ENCODE results near the gene RGS6. TPM values are rescaled to one million over a fixed set of nuclear protein-coding genes. Genes with fewer than 3 reads are reported as not detected.
"Not testable (repeated sequence)": the region's sequence is repeated elsewhere in the genome, so short reads cannot be mapped to it uniquely, and the experiment has no call there.

The RGS6 gene
- under 1 TPM; 0.11 to 0.29 TPM for polyA plus RNA-seq

DNA sequence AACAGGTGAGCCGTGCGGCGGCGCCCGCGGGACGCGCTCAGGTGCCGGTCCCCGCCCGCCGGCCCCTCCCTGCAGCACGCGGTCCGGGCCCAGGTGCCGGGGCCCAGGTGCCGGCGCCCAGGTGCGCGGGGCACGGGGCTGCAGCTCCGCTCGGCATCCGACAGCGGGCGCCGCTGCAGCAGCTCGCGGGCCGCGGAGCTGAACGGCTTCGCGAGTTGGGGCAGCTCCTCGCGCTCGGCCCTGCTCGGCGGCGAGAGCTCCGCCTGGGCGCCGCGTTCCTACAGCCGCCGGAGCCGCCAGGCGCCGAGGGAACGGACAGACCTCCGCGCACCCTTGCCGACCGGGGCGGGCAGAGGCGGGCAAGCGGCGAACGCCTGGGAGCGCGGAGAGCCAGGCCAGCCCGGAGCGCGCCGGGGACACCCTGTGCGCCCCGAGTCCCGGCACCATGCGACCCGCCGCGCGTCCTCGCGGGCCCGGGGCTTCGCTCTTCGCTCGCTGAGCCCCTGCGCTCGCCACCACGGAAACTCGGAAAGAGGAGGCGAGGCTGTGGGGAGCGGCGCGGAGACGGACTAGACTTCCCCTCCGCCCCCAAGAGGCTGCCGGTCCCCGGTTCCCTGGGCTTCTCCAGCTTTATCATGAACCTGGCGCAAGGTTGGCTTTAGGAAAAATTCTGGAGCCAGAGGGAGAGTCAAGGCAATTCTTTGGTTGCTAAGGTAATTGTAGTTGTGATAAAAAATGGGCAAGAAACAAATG, at the start of gene RGS6:
RGS6 (plus strand) TSS at position 201 of the 753 bp plus-strand sequence.
- 1% methylated on average over 77 to 92 of the region's 92 CpGs for WGBS, 2 donors
- H3K4me3 ChIP-seq (ENCODE audit: low read depth in 1 of 2, low read length in 2 of 2), result peak within 1 kb of the TSS; percentile 35 to 36
- peaks cover 3 to 5% of the 10 kb centered on the region in 2 donors for H3K4me1 ChIP-seq (ENCODE audit: control insufficient read depth in 2 of 2, insufficient read depth in 2 of 2, low read length in 1 of 2)
- no peaks in the 10 kb centered on the region for H3K36me3 ChIP-seq (ENCODE audit: control insufficient read depth in 2 of 2, insufficient read depth in 2 of 2, low read length in 1 of 2)
- peaks cover 7 to 8% of the 10 kb centered on the region in 2 donors for H3K27me3 ChIP-seq (ENCODE audit: control insufficient read depth in 1 of 2, insufficient read depth in 2 of 2, low read length in 2 of 2)
- H3K9me3 ChIP-seq (ENCODE audit: control insufficient read depth in 2 of 2, insufficient read depth in 1 of 2, low read depth in 1 of 2, low read length in 1 of 2), result peaks cover 0 to 3% of the 10 kb centered on the region in 2 donors
- H3K27ac ChIP-seq (ENCODE audit: low read depth in 2 of 2, low read length in 1 of 2), result no peak within 1 kb of the TSS

DNA sequence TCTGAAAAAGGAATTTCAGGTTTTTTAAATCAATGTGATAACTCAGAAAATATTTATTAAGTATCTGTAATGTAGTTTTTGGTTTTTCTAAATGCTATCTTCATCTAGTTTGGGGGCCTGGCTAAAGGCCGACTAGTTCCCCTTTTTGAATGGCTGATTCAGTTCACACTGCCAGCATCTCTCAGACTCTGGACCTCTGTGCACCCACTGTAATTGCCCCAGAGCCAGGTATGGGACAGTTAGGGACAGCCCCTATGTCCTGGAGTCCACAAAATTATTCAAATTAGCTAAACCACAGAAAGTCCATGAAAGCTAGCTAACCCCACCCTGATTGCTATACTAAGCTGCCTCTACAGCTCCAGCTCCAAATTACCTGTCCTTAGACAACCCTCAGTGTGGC, 49.1 kb upstream of the RGS6 start:
- H3K4me1 ChIP-seq (ENCODE audit: control insufficient read depth in 2 of 2, insufficient read depth in 2 of 2, low read length in 1 of 2), result no peaks in the 10 kb centered on the region
- no peaks in the 10 kb centered on the region for H3K36me3 ChIP-seq (ENCODE audit: control insufficient read depth in 2 of 2, insufficient read depth in 2 of 2, low read length in 1 of 2)
- H3K27me3 ChIP-seq (ENCODE audit: control insufficient read depth in 1 of 2, insufficient read depth in 2 of 2, low read length in 2 of 2), result no peaks in the 10 kb centered on the region
- WGBS, 2 donors, result 74 to 81% methylated on average over 1 of the region's 1 CpG
- no peak overlapping the region for H3K27ac ChIP-seq (ENCODE audit: low read depth in 2 of 2, low read length in 1 of 2)
- H3K4me3 ChIP-seq (ENCODE audit: low read depth in 1 of 2, low read length in 2 of 2), result no peak overlapping the region
- peaks cover 0 to 8% of the 10 kb centered on the region in 2 donors for H3K9me3 ChIP-seq (ENCODE audit: control insufficient read depth in 2 of 2, insufficient read depth in 1 of 2, low read depth in 1 of 2, low read length in 1 of 2)

DNA sequence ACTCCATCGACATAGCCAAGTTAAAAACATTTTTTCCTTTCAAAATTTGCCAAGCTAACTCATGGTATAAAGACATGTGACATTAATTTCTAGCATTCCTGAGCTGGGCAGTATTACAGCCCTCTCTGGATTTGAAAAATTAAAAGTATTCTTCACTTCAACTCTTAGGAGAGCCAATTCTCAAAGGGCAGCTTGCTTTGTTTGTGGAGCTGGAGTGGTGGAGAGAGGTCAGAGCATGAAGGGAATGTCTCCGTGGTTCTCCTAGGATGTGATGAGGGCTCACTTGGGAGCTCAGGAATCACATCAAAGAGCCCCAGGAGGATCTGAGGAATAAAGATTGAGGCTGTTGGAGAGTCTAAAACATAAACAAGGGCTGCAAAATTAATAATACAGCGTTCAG, 46.9 kb upstream of the RGS6 start:
- WGBS, 2 donors, result 50 to 58% methylated on average over 3 of the region's 3 CpGs
- Histone ChIP-seq H3K27me3 (ENCODE audit: control insufficient read depth in 1 of 2, insufficient read depth in 2 of 2, low read length in 2 of 2) (no peaks in the 10 kb centered on the region), H3K9me3 (ENCODE audit: control insufficient read depth in 2 of 2, insufficient read depth in 1 of 2, low read depth in 1 of 2, low read length in 1 of 2) (peaks cover 0 to 5% of the 10 kb centered on the region in 2 donors), H3K36me3 (ENCODE audit: control insufficient read depth in 2 of 2, insufficient read depth in 2 of 2, low read length in 1 of 2) (no peaks in the 10 kb centered on the region), H3K27ac (ENCODE audit: low read depth in 2 of 2, low read length in 1 of 2) (no peak overlapping the region), H3K4me3 (ENCODE audit: low read depth in 1 of 2, low read length in 2 of 2) (no peak overlapping the region), H3K4me1 (ENCODE audit: control insufficient read depth in 2 of 2, insufficient read depth in 2 of 2, low read length in 1 of 2) (no peaks in the 10 kb centered on the region)

DNA sequence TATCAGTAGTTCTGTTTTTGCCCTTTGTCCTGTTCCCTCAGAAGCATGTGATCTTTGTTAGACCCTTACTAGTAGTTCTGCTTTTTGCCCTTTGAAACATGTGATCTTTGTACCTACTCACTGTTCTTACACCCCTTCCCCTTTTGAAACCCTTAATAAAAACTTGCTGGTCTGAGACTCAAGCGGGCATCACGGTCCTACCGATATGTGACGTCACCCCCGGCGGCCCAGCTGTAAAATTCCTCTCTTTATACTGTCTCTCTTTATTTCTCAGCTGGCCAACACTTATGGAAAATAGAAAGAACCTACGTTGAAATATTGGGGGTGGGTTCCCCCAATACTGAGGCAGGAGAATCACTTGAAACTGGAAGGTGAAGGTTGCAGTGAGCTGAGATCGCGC, 44.4 kb upstream of the RGS6 start:
- not testable (repeated sequence) for H3K4me1 ChIP-seq (ENCODE audit: control insufficient read depth in 2 of 2, insufficient read depth in 2 of 2, low read length in 1 of 2)
- 87 to 93% methylated on average over 9 of the region's 9 CpGs for WGBS, 2 donors

DNA sequence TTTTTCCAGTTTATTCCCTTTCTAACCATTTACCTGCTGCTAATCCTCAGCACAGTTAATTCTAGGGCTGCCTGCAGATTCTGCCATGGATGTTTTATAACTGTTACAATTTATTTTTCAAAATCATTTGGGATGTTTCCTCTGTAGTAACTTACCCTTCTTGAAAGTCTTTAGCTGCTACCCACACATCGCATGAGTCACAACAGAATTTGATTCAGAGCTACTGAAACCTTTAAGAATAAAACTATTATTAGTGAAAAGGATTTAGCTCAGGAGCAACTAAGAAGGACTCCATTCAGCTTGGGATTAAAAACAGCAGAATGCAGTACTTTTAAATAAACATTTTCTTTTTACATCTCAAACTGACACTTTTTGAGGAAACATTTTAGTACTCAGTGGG, 41.7 kb upstream of the RGS6 start:
- Histone ChIP-seq H3K27ac (ENCODE audit: low read depth in 2 of 2, low read length in 1 of 2) (no peak overlapping the region), H3K36me3 (ENCODE audit: control insufficient read depth in 2 of 2, insufficient read depth in 2 of 2, low read length in 1 of 2) (no peaks in the 10 kb centered on the region), H3K4me1 (ENCODE audit: control insufficient read depth in 2 of 2, insufficient read depth in 2 of 2, low read length in 1 of 2) (no peaks in the 10 kb centered on the region), H3K27me3 (ENCODE audit: control insufficient read depth in 1 of 2, insufficient read depth in 2 of 2, low read length in 2 of 2) (no peaks in the 10 kb centered on the region), H3K9me3 (ENCODE audit: control insufficient read depth in 2 of 2, insufficient read depth in 1 of 2, low read depth in 1 of 2, low read length in 1 of 2) (no peaks in the 10 kb centered on the region), H3K4me3 (ENCODE audit: low read depth in 1 of 2, low read length in 2 of 2) (no peak overlapping the region)
- 45 to 65% methylated on average over 1 of the region's 1 CpG for WGBS, 2 donors

More for the DNA sequence above, 44.4 kb upstream of the RGS6 start:
- not testable (repeated sequence) for H3K4me3 ChIP-seq (ENCODE audit: low read depth in 1 of 2, low read length in 2 of 2); H3K27ac ChIP-seq (ENCODE audit: low read depth in 2 of 2, low read length in 1 of 2); H3K27me3 ChIP-seq (ENCODE audit: control insufficient read depth in 1 of 2, insufficient read depth in 2 of 2, low read length in 2 of 2); H3K36me3 ChIP-seq (ENCODE audit: control insufficient read depth in 2 of 2, insufficient read depth in 2 of 2, low read length in 1 of 2); H3K9me3 ChIP-seq (ENCODE audit: control insufficient read depth in 2 of 2, insufficient read depth in 1 of 2, low read depth in 1 of 2, low read length in 1 of 2)

DNA sequence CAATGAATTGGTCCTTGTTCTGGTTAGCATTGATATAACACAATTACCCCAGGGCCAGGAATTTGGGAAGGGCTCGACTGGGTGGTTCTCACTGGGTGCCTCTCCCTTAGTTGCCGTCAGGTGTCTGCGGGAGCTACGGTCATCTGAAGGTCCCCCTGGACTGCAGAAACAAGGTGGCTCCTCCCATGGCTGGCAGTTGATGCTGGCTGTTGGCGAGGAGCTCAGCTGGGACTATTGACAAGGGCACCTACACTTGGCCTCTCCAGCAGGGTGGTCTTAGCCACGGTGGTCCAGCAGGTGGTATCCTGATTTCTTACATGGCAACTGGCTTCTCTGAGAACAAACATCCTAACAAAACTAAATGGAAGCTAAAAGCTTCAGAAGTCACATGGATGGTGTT, 41.0 kb upstream of the RGS6 start:
- no peaks in the 10 kb centered on the region for H3K4me1 ChIP-seq (ENCODE audit: control insufficient read depth in 2 of 2, insufficient read depth in 2 of 2, low read length in 1 of 2)
- no peaks in the 10 kb centered on the region for H3K27me3 ChIP-seq (ENCODE audit: control insufficient read depth in 1 of 2, insufficient read depth in 2 of 2, low read length in 2 of 2)
- no peaks in the 10 kb centered on the region for H3K36me3 ChIP-seq (ENCODE audit: control insufficient read depth in 2 of 2, insufficient read depth in 2 of 2, low read length in 1 of 2)
- H3K27ac ChIP-seq (ENCODE audit: low read depth in 2 of 2, low read length in 1 of 2), result no peak overlapping the region
- no peaks in the 10 kb centered on the region for H3K9me3 ChIP-seq (ENCODE audit: control insufficient read depth in 2 of 2, insufficient read depth in 1 of 2, low read depth in 1 of 2, low read length in 1 of 2)
- WGBS, 2 donors, result 76 to 78% methylated on average over 6 of the region's 6 CpGs
- H3K4me3 ChIP-seq (ENCODE audit: low read depth in 1 of 2, low read length in 2 of 2), result no peak overlapping the region

DNA sequence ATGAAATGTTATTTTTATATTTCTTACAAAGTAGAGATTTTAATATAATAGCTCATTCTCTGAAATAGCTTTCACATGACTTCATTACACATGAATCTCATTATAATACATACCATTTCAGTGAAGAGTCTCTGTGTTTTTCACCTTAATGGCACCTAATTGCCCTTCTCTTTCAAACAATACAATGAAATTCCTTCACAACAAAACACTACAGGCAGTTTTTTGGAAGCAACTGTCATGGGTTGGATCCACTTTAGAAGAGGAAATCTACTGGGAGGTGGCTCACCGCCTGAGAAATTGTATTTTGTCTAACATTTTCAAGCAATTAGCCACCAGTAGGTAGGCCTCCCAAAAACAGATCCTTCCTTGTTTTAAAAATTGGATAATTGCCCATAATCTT, 40.3 kb upstream of the RGS6 start:
- H3K36me3 ChIP-seq (ENCODE audit: control insufficient read depth in 2 of 2, insufficient read depth in 2 of 2, low read length in 1 of 2), result no peaks in the 10 kb centered on the region
- 82 to 84% methylated on average over 1 of the region's 1 CpG for WGBS, 2 donors
- no peak overlapping the region for H3K27ac ChIP-seq (ENCODE audit: low read depth in 2 of 2, low read length in 1 of 2)
- H3K4me1 ChIP-seq (ENCODE audit: control insufficient read depth in 2 of 2, insufficient read depth in 2 of 2, low read length in 1 of 2), result no peaks in the 10 kb centered on the region
- H3K4me3 ChIP-seq (ENCODE audit: low read depth in 1 of 2, low read length in 2 of 2), result no peak overlapping the region
- H3K27me3 ChIP-seq (ENCODE audit: control insufficient read depth in 1 of 2, insufficient read depth in 2 of 2, low read length in 2 of 2), result no peaks in the 10 kb centered on the region
- H3K9me3 ChIP-seq (ENCODE audit: control insufficient read depth in 2 of 2, insufficient read depth in 1 of 2, low read depth in 1 of 2, low read length in 1 of 2), result no peaks in the 10 kb centered on the region

DNA sequence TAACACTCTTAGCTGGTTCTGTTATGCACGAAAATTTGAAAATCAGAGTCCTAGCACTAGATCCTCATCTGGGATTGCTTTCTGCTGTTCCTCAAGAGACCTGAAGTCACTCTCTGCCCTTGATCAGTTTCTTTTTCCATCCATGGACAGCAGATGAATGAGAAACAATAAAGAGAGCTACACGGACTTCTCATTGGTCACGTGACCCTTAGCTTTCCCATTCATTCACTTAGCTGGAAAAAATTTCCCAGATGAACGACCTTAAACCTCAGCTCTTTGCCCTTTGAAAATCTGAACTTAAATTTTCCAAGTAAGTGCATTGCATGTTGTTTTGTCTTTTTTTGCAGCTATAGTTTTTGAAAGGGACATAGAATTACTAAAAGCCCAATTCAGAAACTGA, 27.2 kb upstream of the RGS6 start:
- H3K4me3 ChIP-seq (ENCODE audit: low read depth in 1 of 2, low read length in 2 of 2), result no peak overlapping the region
- H3K9me3 ChIP-seq (ENCODE audit: control insufficient read depth in 2 of 2, insufficient read depth in 1 of 2, low read depth in 1 of 2, low read length in 1 of 2), result peaks cover 0 to 2% of the 10 kb centered on the region in 2 donors
- no peaks in the 10 kb centered on the region for H3K36me3 ChIP-seq (ENCODE audit: control insufficient read depth in 2 of 2, insufficient read depth in 2 of 2, low read length in 1 of 2)
- H3K4me1 ChIP-seq (ENCODE audit: control insufficient read depth in 2 of 2, insufficient read depth in 2 of 2, low read length in 1 of 2), result no peaks in the 10 kb centered on the region
- H3K27ac ChIP-seq (ENCODE audit: low read depth in 2 of 2, low read length in 1 of 2), result no peak overlapping the region
- 58 to 62% methylated on average over 4 of the region's 4 CpGs for WGBS, 2 donors
- no peaks in the 10 kb centered on the region for H3K27me3 ChIP-seq (ENCODE audit: control insufficient read depth in 1 of 2, insufficient read depth in 2 of 2, low read length in 2 of 2)

DNA sequence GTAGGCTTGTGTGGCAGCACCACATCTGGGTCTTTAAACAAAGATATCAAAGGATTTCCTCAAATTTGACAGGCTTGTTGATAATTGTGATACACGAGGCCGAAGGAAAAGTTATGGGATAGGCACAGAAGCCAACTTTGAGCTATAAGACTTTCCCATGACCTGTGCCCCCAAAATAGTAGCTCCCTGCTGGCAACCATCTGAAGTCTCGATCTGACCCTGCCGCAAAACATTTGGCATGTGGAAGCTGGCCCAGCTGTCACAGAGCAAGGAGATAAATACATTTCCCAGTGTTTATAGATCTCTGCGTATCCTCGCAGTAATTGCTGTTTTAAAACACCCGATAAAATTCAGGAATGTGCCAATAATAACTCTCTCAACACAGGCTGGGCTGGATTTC, 26.4 kb upstream of the RGS6 start:
- no peak overlapping the region for H3K27ac ChIP-seq (ENCODE audit: low read depth in 2 of 2, low read length in 1 of 2)
- H3K4me1 ChIP-seq (ENCODE audit: control insufficient read depth in 2 of 2, insufficient read depth in 2 of 2, low read length in 1 of 2), result no peaks in the 10 kb centered on the region

More for the DNA sequence above, 26.4 kb upstream of the RGS6 start:
- WGBS, 2 donors, result 34 to 45% methylated on average over 7 of the region's 7 CpGs
- Histone ChIP-seq H3K4me3 (ENCODE audit: low read depth in 1 of 2, low read length in 2 of 2) (no peak overlapping the region), H3K9me3 (ENCODE audit: control insufficient read depth in 2 of 2, insufficient read depth in 1 of 2, low read depth in 1 of 2, low read length in 1 of 2) (no peaks in the 10 kb centered on the region), H3K36me3 (ENCODE audit: control insufficient read depth in 2 of 2, insufficient read depth in 2 of 2, low read length in 1 of 2) (no peaks in the 10 kb centered on the region), H3K27me3 (ENCODE audit: control insufficient read depth in 1 of 2, insufficient read depth in 2 of 2, low read length in 2 of 2) (no peaks in the 10 kb centered on the region)

All from esophagus (tissue), 2 donors.